HG03064 (cell line): ENCODE results near the gene HOXC10.

ENCODE experiments used
- ATAC-seq: cut with Tn5 transposase; IDR thresholded peaks from one replicate; pipeline ENCODE4 v1.9.1; 2021; ENCODE audit warnings: low read depth; ENCODE audit not compliant: unreplicated experiment

Gene HOXC10

GRCh38 chr12:53963434-53964314 lies 21.3 kb upstream of the HOXC10 start:
- no peak for ATAC-seq

DNA sequence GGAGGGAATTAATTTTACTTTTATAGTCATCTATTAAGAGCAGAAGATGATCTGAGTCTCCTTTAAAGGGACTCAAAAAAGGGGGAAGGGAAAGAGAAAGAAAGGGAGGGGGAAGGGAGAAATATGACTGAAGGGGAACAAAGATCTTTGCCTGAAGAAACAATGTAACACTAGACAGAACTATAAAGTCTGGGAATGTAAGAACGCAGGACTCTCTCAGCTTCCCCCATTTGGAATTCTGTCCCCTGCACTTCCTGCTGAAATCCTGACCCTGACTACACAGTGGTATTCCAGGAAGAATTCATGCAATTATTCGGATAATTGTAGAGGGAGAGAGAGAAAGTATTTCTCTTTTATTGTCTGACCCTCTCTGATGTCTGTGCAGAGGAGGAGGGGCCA lies 20.6 kb upstream of the HOXC10 start:
- ATAC-seq, result no peak

DNA sequence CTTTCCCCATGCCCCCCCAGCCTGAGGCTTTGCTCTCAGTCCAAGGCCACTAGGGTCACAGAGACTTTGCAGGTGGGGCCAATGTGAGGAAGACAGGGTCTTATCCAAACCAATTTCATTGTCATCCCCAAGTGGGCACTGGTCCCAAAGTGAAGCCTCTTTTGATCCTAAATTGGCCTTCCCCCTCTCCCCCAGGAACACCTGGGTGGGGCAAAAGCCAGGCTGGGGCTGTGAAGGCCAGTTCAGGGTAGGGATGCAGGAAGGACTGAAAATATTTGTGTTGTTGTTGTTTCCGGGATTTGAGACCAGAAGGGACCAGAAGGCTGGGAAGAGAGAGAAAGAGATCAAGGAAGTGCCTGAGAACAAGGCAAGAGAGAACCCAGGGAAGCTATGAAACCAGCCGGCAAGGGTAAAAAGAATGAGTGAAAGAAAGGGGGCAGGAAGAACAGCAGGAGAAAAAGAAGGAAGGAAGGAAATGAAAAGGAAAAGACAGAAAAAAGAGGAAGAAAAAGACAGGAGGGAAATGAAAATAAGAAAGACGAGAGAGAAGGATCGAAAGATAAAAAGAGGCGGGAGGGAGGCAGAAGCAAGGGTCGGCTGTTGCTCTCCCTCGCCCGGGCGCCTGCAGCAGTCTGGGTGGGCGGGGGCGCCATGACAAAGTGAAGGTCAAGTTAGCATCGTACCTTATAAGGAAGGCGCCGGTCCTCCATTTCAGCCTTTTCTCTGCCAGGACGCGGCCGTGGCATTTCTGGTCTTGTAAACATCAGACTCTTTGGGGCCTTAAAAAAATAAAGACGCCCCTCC lies 19.5 kb upstream of the HOXC10 start:
- no peak for ATAC-seq

- no peak for ATAC-seq
Measured at GRCh38 chr12:53966085-53966384, 18.9 kb upstream of the HOXC10 start.

- no peak for ATAC-seq
Measured at GRCh38 chr12:53966385-53967133, 18.4 kb upstream of the HOXC10 start.

DNA sequence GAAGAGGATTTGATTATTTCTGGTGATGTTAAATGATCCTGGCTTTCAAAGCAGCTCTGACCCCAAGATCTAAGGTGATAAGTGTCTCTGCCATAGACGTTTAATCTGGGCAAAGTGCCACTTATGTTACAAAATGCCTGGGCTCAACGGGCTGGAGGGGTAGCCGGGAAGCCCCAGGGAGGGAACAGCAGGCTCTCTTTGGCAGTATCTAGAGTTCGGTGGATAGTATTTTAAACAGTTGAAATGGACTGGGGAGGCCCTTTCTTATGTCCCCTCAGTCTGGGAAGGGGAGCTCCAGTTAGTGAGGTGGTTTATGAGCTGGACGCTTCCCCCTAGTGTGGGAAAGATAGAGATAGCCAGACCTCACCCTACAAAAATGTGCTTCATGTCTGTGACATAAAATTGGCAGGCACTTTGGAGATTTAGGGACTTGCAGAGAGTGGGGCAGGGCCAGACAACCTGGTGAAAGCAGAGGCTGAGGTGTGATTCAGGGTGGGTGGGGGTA lies 17.5 kb upstream of the HOXC10 start:
- ATAC-seq, result no peak

DNA sequence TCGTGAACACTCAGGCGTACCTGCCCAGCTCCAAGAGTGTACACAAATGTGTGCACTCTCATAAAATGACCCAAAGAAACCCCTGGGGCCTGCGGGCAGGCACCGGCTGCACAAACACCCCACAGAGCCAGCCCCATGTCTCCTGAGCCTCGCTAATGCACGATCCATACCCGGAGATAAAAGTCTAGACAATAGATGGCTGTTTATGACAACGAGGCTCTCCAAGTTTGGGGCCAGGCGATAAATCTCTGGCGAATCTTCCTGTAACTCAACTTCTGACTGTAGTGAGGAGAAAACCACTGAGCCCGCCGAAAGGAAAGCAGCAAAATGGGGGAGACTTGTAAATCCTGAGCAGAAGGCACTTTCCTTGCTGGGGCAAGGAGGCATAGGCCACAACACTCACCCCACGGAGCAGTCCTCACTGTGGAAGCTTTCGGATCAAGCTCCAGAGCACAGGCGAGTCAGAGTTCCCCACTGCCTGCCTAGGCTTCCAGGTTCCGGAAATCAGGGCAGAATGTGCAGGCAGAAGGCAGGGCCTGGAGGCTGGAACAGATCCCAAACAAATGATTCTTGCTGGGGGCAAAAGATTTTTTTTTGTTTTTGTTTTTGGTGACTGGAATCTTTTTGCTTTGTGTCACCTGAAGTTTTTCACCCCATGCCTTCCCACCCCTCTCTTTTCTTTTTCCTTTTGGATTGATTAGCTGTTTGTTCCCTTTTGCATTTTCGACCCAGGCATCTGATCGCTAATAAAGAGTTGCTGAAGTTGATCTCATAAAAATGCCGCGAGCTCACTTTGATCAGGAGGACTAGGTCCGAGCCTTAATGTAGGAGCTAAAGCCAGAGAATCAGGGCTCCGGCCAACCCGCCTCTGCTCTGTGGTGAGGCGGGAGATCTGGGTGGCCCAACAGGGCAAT lies 16.5 kb upstream of the HOXC10 start:
- no peak for ATAC-seq

GRCh38 chr12:53969588-53970259 lies 15.2 kb upstream of the HOXC10 start:
- no peak for ATAC-seq

DNA sequence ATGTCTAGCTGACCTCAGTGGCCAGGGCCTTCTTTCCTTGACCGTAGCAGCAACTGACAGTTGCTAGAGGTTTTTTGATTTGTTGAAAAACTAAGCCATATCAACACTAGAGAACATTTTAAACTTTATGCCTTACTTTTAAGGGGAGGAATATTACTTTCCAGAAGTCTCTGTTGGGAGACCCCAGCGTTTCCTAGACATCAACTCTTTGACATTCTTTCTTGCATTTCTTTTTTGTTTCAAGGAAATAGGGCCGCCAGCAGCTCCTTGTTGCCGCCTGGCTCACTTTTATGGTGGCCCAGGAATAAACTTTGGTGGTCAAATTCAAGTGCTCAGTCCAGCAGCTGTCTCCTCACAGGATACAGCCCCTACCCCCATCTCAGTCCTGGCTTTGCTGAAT lies 14.5 kb upstream of the HOXC10 start:
- ATAC-seq, result no peak

GRCh38 chr12:53971129-53971528 lies 13.8 kb upstream of the HOXC10 start:
- ATAC-seq, result no peak

GRCh38 chr12:53971686-53972085 lies 13.3 kb upstream of the HOXC10 start:
- ATAC-seq, result no peak

- ATAC-seq, result no peak
Measured at GRCh38 chr12:53972152-53972702, 12.7 kb upstream of the HOXC10 start.

- no peak for ATAC-seq
Measured at GRCh38 chr12:53972722-53973235, 12.2 kb upstream of the HOXC10 start, which contains the start of gene HOXC11. Gene HOXC11 (plus strand): TSS chr12:53973126. CDS start chr12:53973242, 116 bp downstream.

- ATAC-seq, result no peak
Measured at GRCh38 chr12:53973236-53974042, 11.5 kb upstream of the HOXC10 start.

GRCh38 chr12:53974084-53975063 lies 10.6 kb upstream of the HOXC10 start, which contains the start of gene HOTAIR:
Gene HOTAIR (minus strand): TSS chr12:53974954.
- no peak for ATAC-seq

DNA sequence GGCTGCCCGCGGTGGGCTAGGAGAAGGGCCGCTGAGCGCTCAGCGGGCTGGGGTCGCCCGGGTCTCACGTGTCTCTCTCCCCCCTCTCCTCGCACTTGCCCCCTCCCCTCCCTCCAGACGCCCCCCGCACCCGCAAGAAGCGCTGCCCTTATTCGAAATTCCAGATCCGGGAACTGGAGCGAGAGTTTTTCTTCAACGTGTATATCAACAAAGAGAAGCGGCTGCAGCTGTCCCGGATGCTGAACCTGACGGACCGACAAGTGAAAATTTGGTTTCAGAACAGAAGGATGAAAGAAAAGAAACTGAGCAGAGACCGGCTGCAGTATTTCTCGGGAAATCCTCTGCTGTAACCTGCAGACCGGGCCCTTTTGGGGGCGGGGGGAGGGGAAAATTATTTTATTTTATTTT lies 9.9 kb upstream of the HOXC10 start:
- ATAC-seq, result no peak
